OCI-LY1 (cell line): ENCODE measurements around the gene GATA2.

Experiments
- H2AFZ ChIP-seq: fragments of 200-600 bp; sonication (generic), shearing (Covaris generic); 2 replicates; pipeline ENCODE4 v1.6.0; 2014; ENCODE audit warnings: antibody characterized with exemption, mild to moderate bottlenecking, low read length
- H3F3A ChIP-seq: fragments of 200-600 bp; sonication (generic), shearing (Covaris generic); 2 replicates; pipeline ENCODE4 v1.6.0; 2014; ENCODE audit warnings: mild to moderate bottlenecking, antibody characterized with exemption, low read length, moderate library complexity; ENCODE audit not compliant: insufficient read depth
- H3K27ac ChIP-seq: fragments of 200-600 bp; sonication (generic); 2 replicates; pipeline ENCODE4 v1.5.1; 2014; ENCODE audit warnings: low read length, mixed run types, mild to moderate bottlenecking, low read depth; ENCODE audit not compliant: poor library complexity, severe bottlenecking
- H3K27me3 ChIP-seq: fragments of 200-600 bp; sonication (generic); 2 replicates; pipeline ENCODE4 v1.6.0; 2014; ENCODE audit warnings: antibody characterized with exemption, mild to moderate bottlenecking, low read length, moderate library complexity; ENCODE audit not compliant: insufficient read depth
- H3K36me3 ChIP-seq: fragments of 200-600 bp; sonication (generic); 2 replicates; pipeline ENCODE4 v1.6.1; 2014; ENCODE audit warnings: mild to moderate bottlenecking, antibody characterized with exemption, low read length, moderate library complexity, mixed read lengths; ENCODE audit not compliant: insufficient read depth
- H3K4me1 ChIP-seq: fragments of 200-600 bp; sonication (generic); 2 replicates; pipeline ENCODE4 v1.5.1; 2014; ENCODE audit warnings: mild to moderate bottlenecking, low read length, moderate library complexity; ENCODE audit not compliant: insufficient read depth, severe bottlenecking
- H3K4me2 ChIP-seq: fragments of 200-600 bp; sonication (generic), shearing (Covaris generic); 2 replicates; pipeline ENCODE4 v1.6.1; 2014; ENCODE audit warnings: low read length
- H3K4me3 ChIP-seq: fragments of 200-600 bp; sonication (generic); 2 replicates; pipeline ENCODE4 v1.5.1; 2014; ENCODE audit warnings: low read length, low read depth, mild to moderate bottlenecking, mixed read lengths; ENCODE audit not compliant: poor library complexity, severe bottlenecking
- H3K79me2 ChIP-seq: fragments of 200-600 bp; shearing (Covaris generic); 2 replicates; pipeline ENCODE4 v1.6.1; 2016; ENCODE audit warnings: mixed run types, low read length, mixed read lengths; ENCODE audit not compliant: insufficient read depth
- H3K9ac ChIP-seq: fragments of 200-600 bp; sonication (generic), shearing (Covaris generic); 2 replicates; pipeline ENCODE4 v1.6.1; 2014; ENCODE audit warnings: mild to moderate bottlenecking, low read length, mixed read lengths
- H3K9me2 ChIP-seq: fragments of 200-600 bp; sonication (generic), shearing (Covaris generic); 2 replicates; pipeline ENCODE4 v1.6.1; 2014; ENCODE audit warnings: low read depth, mild to moderate bottlenecking, low read length, mixed read lengths
- H3K9me3 ChIP-seq: fragments of 200-600 bp; shearing (Covaris generic); 2 replicates; pipeline ENCODE4 v1.6.1; 2014; ENCODE audit warnings: low read length, mixed read lengths
- H4K20me1 ChIP-seq: fragments of 200-600 bp; sonication (generic), shearing (Covaris generic); 2 replicates; pipeline ENCODE4 v1.6.0; 2016; ENCODE audit warnings: mild to moderate bottlenecking, low read length; ENCODE audit not compliant: insufficient read depth
- EZH2 ChIP-seq: fragments of 200-600 bp; sonication (generic), shearing (Covaris generic); IDR thresholded peaks from 2 replicates; pipeline ENCODE4 v1.8.0; 2017; ENCODE audit warnings: borderline replicate concordance, mixed run types, mild to moderate bottlenecking, antibody characterized with exemption, low read length, moderate library complexity, mixed read lengths
- TF ChIP-seq, protein P1 (sequence below): fragments of 200-600 bp; sonication (generic), shearing (Covaris generic); IDR thresholded peaks from 2 replicates; pipeline ENCODE4 v1.5.1; 2017; ENCODE audit warnings: mild to moderate bottlenecking, antibody characterized with exemption, low read length, moderate library complexity, mixed read lengths

GATA2 gene

DNA sequence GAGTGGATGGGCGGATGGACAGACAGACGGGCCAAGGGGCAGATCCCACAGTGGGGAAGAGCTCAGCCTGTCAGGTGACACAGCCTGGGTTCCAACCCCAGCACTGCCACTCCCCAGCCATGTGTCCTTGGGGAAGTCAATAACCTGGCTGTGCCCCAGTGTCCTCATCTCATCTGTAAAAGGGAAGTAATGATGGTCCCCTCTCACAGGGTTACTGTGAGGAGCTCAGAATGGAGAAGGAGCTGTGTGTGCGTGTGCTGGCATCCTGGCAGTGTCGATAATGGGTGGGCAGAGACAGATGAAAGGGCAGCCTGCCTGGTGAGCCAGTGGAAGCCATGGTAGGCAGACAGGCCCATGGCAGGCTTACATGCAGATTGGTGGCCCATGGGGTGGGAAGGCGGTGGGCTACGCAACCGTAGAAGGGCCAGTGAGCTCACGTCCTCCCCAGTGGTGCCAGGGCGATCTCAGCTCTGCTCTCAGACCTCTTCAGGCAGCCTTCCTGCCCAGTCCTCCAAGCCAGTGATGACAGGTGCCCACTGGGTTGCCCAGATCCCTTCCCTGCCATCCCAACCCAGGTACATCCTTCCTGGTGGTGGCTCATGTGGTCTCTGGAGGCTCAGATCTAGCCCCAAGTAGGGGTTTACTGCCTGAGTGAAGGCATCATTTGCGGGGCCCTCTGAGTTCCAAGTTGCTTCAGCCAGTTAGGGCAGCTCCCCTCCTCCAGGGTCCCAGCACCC is 24.0 kb downstream of the GATA2 start:
- Histone ChIP-seq H3K36me3 (no peaks in the 10 kb centered on the region), H4K20me1 (no peaks in the 10 kb centered on the region), H3F3A (no peaks in the 10 kb centered on the region), H2AFZ (no peak overlapping the region), H3K9me2 (no peaks in the 10 kb centered on the region), H3K9ac (no peak overlapping the region), H3K79me2 (no peaks in the 10 kb centered on the region), H3K4me2 (no peak overlapping the region), H3K4me3 (no peak overlapping the region), H3K4me1 (no peaks in the 10 kb centered on the region), H3K9me3 (no peaks in the 10 kb centered on the region), H3K27me3 (peaks cover 4% of the 10 kb centered on the region; the same call in 1 of the 2 replicates), H3K27ac (no peak overlapping the region)
- TF ChIP-seq, protein P1, sequence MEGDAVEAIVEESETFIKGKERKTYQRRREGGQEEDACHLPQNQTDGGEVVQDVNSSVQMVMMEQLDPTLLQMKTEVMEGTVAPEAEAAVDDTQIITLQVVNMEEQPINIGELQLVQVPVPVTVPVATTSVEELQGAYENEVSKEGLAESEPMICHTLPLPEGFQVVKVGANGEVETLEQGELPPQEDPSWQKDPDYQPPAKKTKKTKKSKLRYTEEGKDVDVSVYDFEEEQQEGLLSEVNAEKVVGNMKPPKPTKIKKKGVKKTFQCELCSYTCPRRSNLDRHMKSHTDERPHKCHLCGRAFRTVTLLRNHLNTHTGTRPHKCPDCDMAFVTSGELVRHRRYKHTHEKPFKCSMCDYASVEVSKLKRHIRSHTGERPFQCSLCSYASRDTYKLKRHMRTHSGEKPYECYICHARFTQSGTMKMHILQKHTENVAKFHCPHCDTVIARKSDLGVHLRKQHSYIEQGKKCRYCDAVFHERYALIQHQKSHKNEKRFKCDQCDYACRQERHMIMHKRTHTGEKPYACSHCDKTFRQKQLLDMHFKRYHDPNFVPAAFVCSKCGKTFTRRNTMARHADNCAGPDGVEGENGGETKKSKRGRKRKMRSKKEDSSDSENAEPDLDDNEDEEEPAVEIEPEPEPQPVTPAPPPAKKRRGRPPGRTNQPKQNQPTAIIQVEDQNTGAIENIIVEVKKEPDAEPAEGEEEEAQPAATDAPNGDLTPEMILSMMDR = no peak
- TF ChIP-seq EZH2 = no peak

- no peaks in the 10 kb centered on the region for H4K20me1 ChIP-seq
- no peaks in the 10 kb centered on the region for H3F3A ChIP-seq
- H3K4me2 ChIP-seq = no peak overlapping the region
- H3K9ac ChIP-seq = no peak overlapping the region
- H3K9me2 ChIP-seq = no peaks in the 10 kb centered on the region
- H3K27ac ChIP-seq = no peak overlapping the region
- TF ChIP-seq EZH2 = no peak
- TF ChIP-seq, protein P1 = no peak
- no peaks in the 10 kb centered on the region for H3K9me3 ChIP-seq
- peaks cover 4% of the 10 kb centered on the region; the same call in 1 of the 2 replicates for H3K27me3 ChIP-seq
- no peaks in the 10 kb centered on the region for H3K79me2 ChIP-seq
- no peak overlapping the region for H2AFZ ChIP-seq
- no peaks in the 10 kb centered on the region for H3K4me1 ChIP-seq
- no peak overlapping the region for H3K4me3 ChIP-seq
- no peaks in the 10 kb centered on the region for H3K36me3 ChIP-seq
Measured at GRCh38 chr3:128468285-128468790, 24.7 kb downstream of the GATA2 start.

GRCh38 chr3:128466840-128467541 is 26.0 kb downstream of the GATA2 start, which contains the start of gene DNAJB8:
Gene DNAJB8 (minus strand): TSS chr3:128466890. CDS start chr3:128463245, 3,645 bp downstream.
- Histone ChIP-seq H3F3A (no peaks in the 10 kb centered on the region), H4K20me1 (no peaks in the 10 kb centered on the region), H3K4me3 (no peak within 1 kb of the TSS), H3K27me3 (peaks cover 4% of the 10 kb centered on the region; the same call in 1 of the 2 replicates), H3K4me2 (no peak within 1 kb of the TSS), H3K9me3 (no peaks in the 10 kb centered on the region), H3K36me3 (no peaks in the 10 kb centered on the region), H3K9me2 (no peaks in the 10 kb centered on the region), H3K9ac (no peak within 1 kb of the TSS), H3K27ac (no peak within 1 kb of the TSS), H2AFZ (no peak within 1 kb of the TSS), H3K4me1 (no peaks in the 10 kb centered on the region), H3K79me2 (no peaks in the 10 kb centered on the region)
- TF ChIP-seq, protein P1 = no peak
- no peak for TF ChIP-seq EZH2
